Stomach (tissue), 9 donors: ENCODE measurements around the gene PNLIP. TPM values are rescaled to one million over a fixed set of nuclear protein-coding genes. Genes with fewer than 3 reads are reported as not detected.

Experiments
- DNase-seq, 2 donors: peaks; one replicate each; pipeline versions ENCODE4 v3.0.0 to v3.0.0-alpha.2; 2013 to 2019
- H3K27ac ChIP-seq, 5 donors: fragments of 200-600 bp in 4 of 5; sonication (generic) in 4 of 5; one replicate each; pipeline ENCODE4 v1.5.1; 2013 to 2019; ENCODE audit warnings: mild to moderate bottlenecking in 1 of 5, moderate library complexity in 1 of 5
- H3K27me3 ChIP-seq, 3 donors: fragments of 200-600 bp; sonication (generic); one replicate each; pipeline ENCODE4 v1.5.1; 2017 to 2019; ENCODE audit warnings: mixed run types in 1 of 3
- H3K36me3 ChIP-seq, 4 donors: fragments of 200-600 bp; sonication (generic); 1 replicate in 3 of 4; 2 replicates in 1 of 4; pipeline ENCODE4 v1.5.1; 2016 to 2019
- H3K4me1 ChIP-seq, 4 donors: fragments of 200-600 bp; sonication (generic); one replicate each; pipeline ENCODE4 v1.5.1; 2016 to 2019
- H3K4me3 ChIP-seq, 4 donors: fragments of 200-600 bp; sonication (generic) in 3 of 4; one replicate each; pipeline ENCODE4 v1.5.1; 2016 to 2019; ENCODE audit warnings: mild to moderate bottlenecking in 1 of 4
- H3K9me3 ChIP-seq, 4 donors: fragments of 200-600 bp; sonication (generic); one replicate each; pipeline ENCODE4 v1.5.1; 2016 to 2019
- EP300 ChIP-seq: sonication (generic); formaldehyde crosslinking; IDR thresholded peaks from one replicate; pipeline ENCODE4 v1.6.1; 2017; ENCODE audit warnings: antibody characterized with exemption
- POLR2A ChIP-seq, 4 donors: fragments of 450-650 bp; IDR thresholded peaks; one replicate each; pipeline ENCODE4 v1.6.1; 2016; ENCODE audit warnings: antibody characterized with exemption in 4 of 4, control low read depth in 2 of 4, mild to moderate bottlenecking in 1 of 4, moderate library complexity in 1 of 4
- POLR2AphosphoS5 ChIP-seq, 3 donors: sonication (generic); formaldehyde crosslinking; IDR thresholded peaks; one replicate each; pipeline ENCODE4 v1.6.1; 2016; ENCODE audit warnings: antibody characterized with exemption in 3 of 3
- WGBS, 5 donors: extraction: QIAGEN DNeasy Blood & Tissue Kit in 3 of 5; methylation state at CpG; one replicate each; pipeline versions ENCODE4 v1.1.5 to v1.1.7; 2013 to 2018; 5-methylcytosine and 5-hydroxymethylcytosine counted together
- intact Hi-C: fragments of 100-400 bp; cut with DNase I; formaldehyde crosslinking; loops from one replicate; pipeline ENCODE4 v1.15.1; 2023; ENCODE audit warnings: low total_unique reads
- polyA plus RNA-seq, 3 donors: library from polyadenylated mRNA; stranded (reverse); fragments of 200-250 nt; gene quantifications; one replicate each; pipeline ENCODE4 v1.2.3, GENCODE V29; 2013
- total RNA-seq, 5 donors: library from RNA; depleted of rRNA; stranded (reverse); fragments of >200 nt; gene quantifications; one replicate each; pipeline versions ENCODE4 v1.1.0 to v1.2.3, GENCODE V29; 2014 to 2016
- TF ChIP-seq, protein P1 (sequence below), 7 experiments: fragments of 450-650 bp in 4 of 7; fragments of 200-600 bp in 3 of 7; sonication (generic) in 3 of 7; IDR thresholded peaks; one replicate each; pipeline ENCODE4 v1.5.1; 2016 to 2019; ENCODE audit warnings: antibody characterized with exemption in 7 of 7, control low read depth in 2 of 7, mild to moderate bottlenecking in 1 of 7
- donor health status: healthy with polysubstance abuse.
- donor health status: Bipolar disorder and iron deficiency.
- donor health status: healthy.

PNLIP gene
- total and polyA plus RNA-seq, 8 donors, result 1.0 to 6.7 (median 1.1) TPM; not detected in 5

DNA sequence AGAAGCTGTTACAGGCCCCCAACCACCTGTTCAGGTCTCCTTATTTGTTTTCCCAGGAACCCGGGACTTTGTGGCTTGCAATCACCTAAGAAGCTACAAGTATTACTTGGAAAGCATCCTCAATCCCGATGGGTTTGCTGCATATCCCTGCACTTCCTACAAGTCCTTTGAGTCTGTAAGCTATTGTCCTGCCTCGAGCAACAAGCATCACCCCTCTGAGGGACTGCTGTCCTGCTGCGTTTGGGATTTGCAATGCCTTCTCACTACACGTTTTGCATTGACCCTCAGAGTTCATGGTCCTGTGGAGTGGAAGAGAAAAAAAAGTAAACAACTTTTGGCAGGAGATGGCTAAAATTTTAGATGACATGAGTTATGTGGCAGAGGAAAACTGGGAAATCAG lies 54.3 kb downstream of the PNLIP start:
- Histone ChIP-seq H3K36me3 (no peaks in the 10 kb centered on the region), H3K9me3 (no peaks in the 10 kb centered on the region), H3K27ac (no peak overlapping the region), H3K4me3 (no peak overlapping the region), H3K4me1 (no peaks in the 10 kb centered on the region), H3K27me3 (peaks cover 0 to 24% (median 3%) of the 10 kb centered on the region in 3 donors)
- WGBS, 5 donors, result 48 to 62% (median 58%) methylated on average over 5 of the region's 5 CpGs
- DNase-seq, result no peak
- intact Hi-C loops, result no loop called here
- TF ChIP-seq POLR2AphosphoS5 (IDR thresholded peaks at IDR 0.05) (no peak), POLR2A (IDR thresholded peaks at IDR 0.05) (no peak), EP300 (no peak)
- TF ChIP-seq, protein P1, sequence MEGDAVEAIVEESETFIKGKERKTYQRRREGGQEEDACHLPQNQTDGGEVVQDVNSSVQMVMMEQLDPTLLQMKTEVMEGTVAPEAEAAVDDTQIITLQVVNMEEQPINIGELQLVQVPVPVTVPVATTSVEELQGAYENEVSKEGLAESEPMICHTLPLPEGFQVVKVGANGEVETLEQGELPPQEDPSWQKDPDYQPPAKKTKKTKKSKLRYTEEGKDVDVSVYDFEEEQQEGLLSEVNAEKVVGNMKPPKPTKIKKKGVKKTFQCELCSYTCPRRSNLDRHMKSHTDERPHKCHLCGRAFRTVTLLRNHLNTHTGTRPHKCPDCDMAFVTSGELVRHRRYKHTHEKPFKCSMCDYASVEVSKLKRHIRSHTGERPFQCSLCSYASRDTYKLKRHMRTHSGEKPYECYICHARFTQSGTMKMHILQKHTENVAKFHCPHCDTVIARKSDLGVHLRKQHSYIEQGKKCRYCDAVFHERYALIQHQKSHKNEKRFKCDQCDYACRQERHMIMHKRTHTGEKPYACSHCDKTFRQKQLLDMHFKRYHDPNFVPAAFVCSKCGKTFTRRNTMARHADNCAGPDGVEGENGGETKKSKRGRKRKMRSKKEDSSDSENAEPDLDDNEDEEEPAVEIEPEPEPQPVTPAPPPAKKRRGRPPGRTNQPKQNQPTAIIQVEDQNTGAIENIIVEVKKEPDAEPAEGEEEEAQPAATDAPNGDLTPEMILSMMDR (IDR thresholded peaks at IDR 0.05), result no peak

DNA sequence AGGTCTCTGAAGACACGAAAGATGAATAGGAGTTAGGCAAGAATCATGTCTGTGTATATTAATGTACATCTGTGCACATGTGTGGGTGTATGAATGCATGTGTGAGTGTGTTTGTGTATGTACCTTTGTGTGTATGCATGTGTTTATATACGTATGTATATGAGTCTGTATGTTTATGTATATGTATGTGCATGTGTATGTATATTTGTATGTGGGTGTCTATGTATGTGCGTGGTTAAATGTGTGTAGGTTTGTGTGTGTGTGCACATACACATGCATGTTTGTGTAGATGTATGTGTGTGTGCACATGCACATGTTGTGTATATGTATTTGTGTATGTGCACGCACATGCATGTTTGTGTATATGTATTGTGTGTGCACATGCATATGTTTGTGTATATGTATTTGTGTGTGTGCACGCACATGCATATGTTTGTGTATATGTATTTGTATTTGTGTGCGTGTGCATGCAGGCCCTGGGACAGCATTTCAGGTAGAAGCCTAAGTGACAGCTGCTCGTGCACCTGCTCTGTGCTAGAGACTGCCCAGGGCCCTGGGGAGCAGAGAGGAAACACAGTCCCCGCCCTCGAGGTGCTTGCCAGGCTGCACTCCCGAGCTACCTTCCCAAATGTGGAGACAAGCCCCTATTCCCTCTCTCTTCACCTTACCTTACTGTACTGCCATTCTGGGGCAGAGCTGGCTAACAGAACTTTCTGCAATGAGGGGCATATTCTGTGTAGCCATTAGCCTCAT lies 57.1 kb downstream of the PNLIP start:
- H3K4me3 ChIP-seq, result no peak overlapping the region
- intact Hi-C loops, result no loop called here

DNA sequence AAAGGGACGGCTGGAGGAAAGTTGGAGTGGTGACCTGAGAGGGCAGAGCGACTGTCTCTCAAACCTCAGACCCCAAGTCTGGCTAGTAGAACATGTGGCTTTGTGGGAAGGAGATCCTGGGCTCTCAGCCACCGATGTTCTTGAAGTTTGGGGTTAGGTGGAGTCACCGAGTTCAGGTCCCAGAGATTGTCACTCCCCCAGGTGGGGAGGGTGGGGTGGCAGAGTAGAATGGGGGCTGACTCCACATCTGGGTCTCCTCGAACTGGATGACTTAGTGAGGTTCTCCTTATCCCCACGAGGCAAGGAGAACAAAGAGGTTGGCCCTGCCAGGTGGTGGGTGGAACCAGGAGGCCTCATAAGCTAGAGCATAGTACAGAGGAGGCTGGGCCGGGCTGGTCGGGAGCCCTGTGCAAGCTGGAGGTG lies 60.3 kb downstream of the PNLIP start:
- TF ChIP-seq, protein P1 (IDR thresholded peaks at IDR 0.05), result no peak
- TF ChIP-seq EP300 (no peak), POLR2AphosphoS5 (IDR thresholded peaks at IDR 0.05) (no peak), POLR2A (IDR thresholded peaks at IDR 0.05) (no peak)
- Histone ChIP-seq H3K4me3 (no peak overlapping the region), H3K9me3 (peaks cover 0 to 12% (median 6%) of the 10 kb centered on the region in 4 donors), H3K27me3 (peaks cover 4 to 40% (median 24%) of the 10 kb centered on the region in 3 donors), H3K36me3 (no peaks in the 10 kb centered on the region), H3K27ac (no peak overlapping the region), H3K4me1 (peaks cover 0 to 14% (median 7%) of the 10 kb centered on the region in 4 donors)
- intact Hi-C loops, result no loop called here
- WGBS, 5 donors, result 62 to 69% (median 64%) methylated on average over 7 to 8 of the region's 8 CpGs
- no peak for DNase-seq

More for the DNA sequence above, 57.1 kb downstream of the PNLIP start:
- DNase-seq, result no peak
- Histone ChIP-seq H3K4me1 (no peaks in the 10 kb centered on the region), H3K27ac (no peak overlapping the region), H3K9me3 (no peaks in the 10 kb centered on the region), H3K27me3 (peaks cover 0 to 14% (median 3%) of the 10 kb centered on the region in 3 donors), H3K36me3 (no peaks in the 10 kb centered on the region)
- WGBS, 5 donors, result 75 to 85% (median 82%) methylated on average over 10 of the region's 10 CpGs
- TF ChIP-seq, protein P1 (IDR thresholded peaks at IDR 0.05), result no peak
- TF ChIP-seq POLR2AphosphoS5 (IDR thresholded peaks at IDR 0.05) (no peak), POLR2A (IDR thresholded peaks at IDR 0.05) (no peak), EP300 (no peak)

DNA sequence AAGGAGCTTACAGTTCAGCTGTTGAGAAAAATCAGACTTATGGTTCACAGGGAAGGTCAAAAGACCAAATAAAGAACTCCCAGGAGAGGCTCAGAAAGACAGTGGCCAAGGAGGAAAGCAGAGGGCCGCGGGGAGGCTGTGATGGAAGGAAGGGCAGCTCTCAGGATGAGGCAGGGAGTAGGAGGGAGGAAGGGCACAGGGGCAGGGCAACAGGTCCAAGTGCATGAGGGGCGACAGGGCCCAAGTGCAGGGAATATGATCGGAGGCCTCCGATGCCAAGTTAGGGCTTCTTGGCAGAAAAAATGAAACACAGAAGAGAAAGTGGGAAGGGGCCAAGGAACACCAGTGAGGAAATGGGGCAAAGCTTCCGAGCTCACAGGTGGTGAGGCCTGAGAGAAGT lies 61.6 kb downstream of the PNLIP start:
- Histone ChIP-seq H3K9me3 (peaks cover 0 to 12% (median 6%) of the 10 kb centered on the region in 4 donors), H3K4me1 (peaks cover 0 to 18% (median 7%) of the 10 kb centered on the region in 4 donors), H3K36me3 (no peaks in the 10 kb centered on the region), H3K27ac (no peak overlapping the region), H3K4me3 (no peak overlapping the region), H3K27me3 (peaks cover 4 to 46% (median 24%) of the 10 kb centered on the region in 3 donors)
- WGBS, 5 donors, result 77 to 87% (median 82%) methylated on average over 6 of the region's 6 CpGs
- TF ChIP-seq, protein P1 (IDR thresholded peaks at IDR 0.05), result no peak
- TF ChIP-seq POLR2A (IDR thresholded peaks at IDR 0.05) (no peak), POLR2AphosphoS5 (IDR thresholded peaks at IDR 0.05) (no peak), EP300 (no peak)
- intact Hi-C loops, result no loop called here
- no peak for DNase-seq
